ENCODE measurements around the gene DPF1. TPM values are rescaled to one million over a fixed set of nuclear protein-coding genes. Genes with fewer than 3 reads are reported as not detected.

The DPF1 gene
- 1.0 and 1.5 TPM in 2 replicates for total RNA-seq (2022)
- percentile 18 among the genes with signal in this experiment for Bru-seq, nascent RNA
- BruChase-seq, experiment 1, labeled RNA remaining after a 6-hour chase: percentile 19 among the genes with signal in this experiment
- percentile 29 among the genes with signal in this experiment for BruChase-seq, experiment 2, labeled RNA remaining after a 2-hour chase
- long read RNA-seq, partial matches to known transcripts: 0 of 6 reads
- long read RNA-seq, other reads (novel, unspliced or antisense): 6 of 6 reads

GRCh38 chr19:38224014-38224862, at the start of gene DPF1:
Gene DPF1 (minus strand): TSS chr19:38224222. CDS start chr19:38224142, 80 bp downstream.
- CTCF ChIA-PET: interaction anchor here (1.2 kb wide), 1 partner anchor 10 kb away, joined by 7 read pairs; no protein-coding TSS in a partner anchor
- Mint-ChIP-seq H3K9me3 (ENCODE audit: low read depth, unreplicated experiment) (no peaks in the 10 kb centered on the region), H3K27ac (ENCODE audit: unreplicated experiment) (no peak within 1 kb of the TSS), H3K27me3 (ENCODE audit: unreplicated experiment) (peaks cover 80% of the 10 kb centered on the region), H3K36me3 (ENCODE audit: insufficient read depth, unreplicated experiment) (peaks cover 13% of the 10 kb centered on the region), H3K4me1 (ENCODE audit: low read depth, unreplicated experiment) (peaks cover 25% of the 10 kb centered on the region), H3K4me3 (ENCODE audit: low read depth, unreplicated experiment) (peak within 1 kb of the TSS; percentile 39)
- peak; percentile 33 for TF ChIP-seq CTCF (IDR thresholded peaks at IDR 0.05; ENCODE audit: unreplicated experiment)
- BruUV-seq (replicated peaks): no TSS peak
- intact Hi-C loops (cut with micrococcal nuclease; ENCODE audit: unreplicated experiment): loop anchor here (5.0 kb wide), 1 partner anchor 327 kb away; no protein-coding TSS in a partner anchor
- DNase-seq: peak; percentile 93

- peak; percentile 39 for DNase-seq
- CTCF ChIA-PET: interaction anchor here (1.8 kb wide), 1 partner anchor 18 kb away, joined by 4 read pairs; no protein-coding TSS in a partner anchor
- Mint-ChIP-seq H3K9me3 (ENCODE audit: low read depth, unreplicated experiment) (no peaks in the 10 kb centered on the region), H3K27me3 (ENCODE audit: unreplicated experiment) (no peaks in the 10 kb centered on the region), H3K4me3 (ENCODE audit: low read depth, unreplicated experiment) (peak overlapping the region; percentile 35), H3K36me3 (ENCODE audit: insufficient read depth, unreplicated experiment) (peaks cover 90% of the 10 kb centered on the region), H3K27ac (ENCODE audit: unreplicated experiment) (peak overlapping the region; percentile 57), H3K4me1 (ENCODE audit: low read depth, unreplicated experiment) (peaks cover 73% of the 10 kb centered on the region)
- TF ChIP-seq CTCF (IDR thresholded peaks at IDR 0.05; ENCODE audit: unreplicated experiment): no peak
- no TSS peak for BruUV-seq (replicated peaks)
- intact Hi-C loops (cut with micrococcal nuclease; ENCODE audit: unreplicated experiment): no loop called here
These were observed 49.5 kb upstream of the DPF1 start for GRCh38 chr19:38273499-38273898.

- H3K9me3 Mint-ChIP-seq (ENCODE audit: low read depth, unreplicated experiment): no peaks in the 10 kb centered on the region
- no peak overlapping the region for H3K27ac Mint-ChIP-seq (ENCODE audit: unreplicated experiment)
- peaks cover 90% of the 10 kb centered on the region for H3K36me3 Mint-ChIP-seq (ENCODE audit: insufficient read depth, unreplicated experiment)
- DNase-seq: no peak
- H3K4me1 Mint-ChIP-seq (ENCODE audit: low read depth, unreplicated experiment): peaks cover 85% of the 10 kb centered on the region
- CTCF ChIA-PET: no interaction called here
- no TSS peak for BruUV-seq (replicated peaks)
- intact Hi-C loops (cut with micrococcal nuclease; ENCODE audit: unreplicated experiment): no loop called here
- no peaks in the 10 kb centered on the region for H3K27me3 Mint-ChIP-seq (ENCODE audit: unreplicated experiment)
- no peak overlapping the region for H3K4me3 Mint-ChIP-seq (ENCODE audit: low read depth, unreplicated experiment)
- TF ChIP-seq CTCF (IDR thresholded peaks at IDR 0.05; ENCODE audit: unreplicated experiment): no peak
These were observed 46.7 kb upstream of the DPF1 start for GRCh38 chr19:38270587-38271167.

- no peak for DNase-seq
- Mint-ChIP-seq H3K27me3 (ENCODE audit: unreplicated experiment) (no peaks in the 10 kb centered on the region), H3K27ac (ENCODE audit: unreplicated experiment) (no peak overlapping the region), H3K9me3 (ENCODE audit: low read depth, unreplicated experiment) (no peaks in the 10 kb centered on the region), H3K36me3 (ENCODE audit: insufficient read depth, unreplicated experiment) (peaks cover 95% of the 10 kb centered on the region), H3K4me1 (ENCODE audit: low read depth, unreplicated experiment) (peaks cover 87% of the 10 kb centered on the region), H3K4me3 (ENCODE audit: low read depth, unreplicated experiment) (peak overlapping the region; percentile 97)
- CTCF ChIA-PET: interaction anchor here (0.7 to 3.7 kb wide), 7 partner anchors 9 to 1743 kb away, joined by 3 to 16 read pairs (median 4); no protein-coding TSS in a partner anchor
- TF ChIP-seq CTCF (IDR thresholded peaks at IDR 0.05; ENCODE audit: unreplicated experiment): no peak
- BruUV-seq (replicated peaks): no TSS peak
- intact Hi-C loops (cut with micrococcal nuclease; ENCODE audit: unreplicated experiment): no loop called here
These were observed 44.5 kb upstream of the DPF1 start for GRCh38 chr19:38268539-38268938.
